Spleen (tissue), 11 donors: ENCODE results near the gene DGCR6L. TPM values are rescaled to one million over a fixed set of nuclear protein-coding genes. Genes with fewer than 3 reads are reported as not detected.
"Not testable (repeated sequence)": the region's sequence is repeated elsewhere in the genome, so short reads cannot be mapped to it uniquely, and the experiment has no call there.

Experiments used
- DNase-seq: peaks from one replicate; pipeline ENCODE4 v3.0.0-alpha.2; 2020
- H3K27ac ChIP-seq, 8 donors: fragments of 200-600 bp; sonication (generic) in 7 of 8; 1 replicate in 4 of 8; 2 replicates in 4 of 8; pipeline versions ENCODE4 v1.5.0 to v1.8.0; 2016 to 2021; ENCODE audit warnings: inconsistent platforms in 4 of 8, mild to moderate bottlenecking in 4 of 8, moderate library complexity in 1 of 8
- H3K27me3 ChIP-seq, 7 donors: fragments of 200-600 bp; sonication (generic) in 6 of 7; replicated peaks in 1 of 7; 1 replicate in 4 of 7; 2 replicates in 3 of 7; pipeline versions ENCODE4 v1.5.0 to v1.8.0; 2016 to 2021; ENCODE audit warnings: inconsistent platforms in 3 of 7, mild to moderate bottlenecking in 1 of 7
- H3K36me3 ChIP-seq, 6 donors: fragments of 200-600 bp; sonication (generic) in 5 of 6; 1 replicate in 4 of 6; 2 replicates in 2 of 6; pipeline versions ENCODE4 v1.5.0 to v1.8.0; 2016 to 2021; ENCODE audit warnings: inconsistent platforms in 2 of 6
- H3K4me1 ChIP-seq, 6 donors: fragments of 200-600 bp; sonication (generic) in 5 of 6; 1 replicate in 3 of 6; 2 replicates in 3 of 6; pipeline versions ENCODE4 v1.5.0 to v1.8.0; 2016 to 2021; ENCODE audit warnings: inconsistent platforms in 3 of 6
- H3K4me3 ChIP-seq, 8 donors: fragments of 200-600 bp; sonication (generic) in 7 of 8; 1 replicate in 4 of 8; 2 replicates in 4 of 8; pipeline versions ENCODE4 v1.5.0 to v1.8.0; 2016 to 2021; ENCODE audit warnings: inconsistent platforms in 4 of 8, mild to moderate bottlenecking in 4 of 8, moderate library complexity in 2 of 8
- H3K9me3 ChIP-seq, 8 donors: fragments of 200-600 bp; sonication (generic) in 7 of 8; 1 replicate in 4 of 8; 2 replicates in 4 of 8; pipeline versions ENCODE4 v1.5.0 to v1.8.0; 2016 to 2021; ENCODE audit warnings: inconsistent platforms in 4 of 8
- CTCF ChIP-seq, 11 experiments: fragments of 200-600 bp in 7 of 11; fragments of 450-650 bp in 4 of 11; sonication (generic) in 4 of 11; IDR thresholded peaks in 8 of 11; conservative IDR thresholded peaks in 3 of 11; 1 replicate in 7 of 11; 2 replicates in 4 of 11; pipeline versions ENCODE4 v1.4.0 to v1.8.0; 2016 to 2021; ENCODE audit warnings: antibody characterized with exemption in 11 of 11, inconsistent platforms in 4 of 11, mild to moderate bottlenecking in 1 of 11
- POLR2A ChIP-seq, 3 donors: fragments of 450-650 bp; IDR thresholded peaks; one replicate each; pipeline ENCODE4 v1.5.1; 2017; ENCODE audit warnings: antibody characterized with exemption in 3 of 3, mild to moderate bottlenecking in 1 of 3
- POLR2AphosphoS5 ChIP-seq, 3 donors: sonication (generic); formaldehyde crosslinking; IDR thresholded peaks; one replicate each; pipeline ENCODE4 v1.5.1; 2017; ENCODE audit warnings: antibody characterized with exemption in 3 of 3
- WGBS, 5 donors: extraction: QIAGEN DNeasy Blood & Tissue Kit in 3 of 5; methylation state at CpG; one replicate each; pipeline versions ENCODE4 v1.1.5 to v1.1.7; 2013 to 2018; 5-methylcytosine and 5-hydroxymethylcytosine counted together
- intact Hi-C: fragments of 100-400 bp; cut with DNase I; formaldehyde crosslinking; loops from one replicate; pipeline ENCODE4 v1.15.0; 2023; ENCODE audit warnings: low total_unique reads
- polyA plus RNA-seq, 3 donors: library from polyadenylated mRNA; stranded (reverse); fragments of 200-250 nt; gene quantifications; one replicate each; pipeline ENCODE4 v1.2.1, GENCODE V29; 2013
- total RNA-seq, 7 donors: library from RNA; depleted of rRNA in 3 of 7; stranded (reverse); fragments of >200 nt in 3 of 7; fragmentation: NEBNext Ultra II Directional in 4 of 7; extraction: Animal tissue kit (Norgen Biotek cat#: 25700) in 4 of 7; gene quantifications; one replicate each; pipeline versions ENCODE4 v1.1.0 to v1.2.1, GENCODE V29; 2016 to 2021
- donor health status: healthy with polysubstance abuse.
- donor health status: DM: no; HTN: no; CAD: no; lungs with moderate emphysema.
- donor health status: DM: no; HTN: no; CAD: no.
- donor health status: Bipolar disorder and iron deficiency.
- donor health status: healthy.
- donor health status: DM: no; HTN: no; CAD: no.
- donor health status: DM: yes; HTN: yes; CAD: no.

DGCR6L gene
- total and polyA plus RNA-seq, 10 donors, result 25.6 to 70.0 (median 34.9) TPM

- DNase-seq, result peak; percentile 56
Observed at GRCh38 chr22:20319041-20319744, 667 bp downstream of the DGCR6L start.

GRCh38 chr22:20318043-20318688 lies 1.7 kb downstream of the DGCR6L start:
- H3K27me3 ChIP-seq, H3K9me3 ChIP-seq, intact Hi-C loops, DNase-seq, H3K27ac ChIP-seq: not testable (repeated sequence)
- Histone ChIP-seq H3K4me1 (peaks cover 11 to 57% (median 41%) of the 10 kb centered on the region in 6 donors), H3K36me3 (peaks cover 0 to 21% (median 0%) of the 10 kb centered on the region in 6 donors), H3K4me3 (peak overlapping the region in 2 of 8 donors; percentile 87 to 98)
- WGBS, 5 donors, result 53 to 70% (median 64%) methylated on average over 6 of the region's 6 CpGs

More at GRCh38 chr22:20319041-20319744, 667 bp downstream of the DGCR6L start:
- H3K9me3 ChIP-seq, result no peaks in the 10 kb centered on the region
- H3K36me3 ChIP-seq, result peaks cover 0 to 16% (median 0%) of the 10 kb centered on the region in 6 donors
- no peak for TF ChIP-seq CTCF (IDR thresholded peaks at IDR 0.05 in 8 of 11, conservative IDR thresholded peaks at IDR 0.05 in 3 of 11)
- peak overlapping the region; percentile 84 to 98 (median 92) for H3K4me3 ChIP-seq
- intact Hi-C loops, result no loop called here
- no peaks in the 10 kb centered on the region for H3K27me3 ChIP-seq
- H3K27ac ChIP-seq, result peak overlapping the region; percentile 75 to 93 (median 82)
- peaks cover 11 to 60% (median 41%) of the 10 kb centered on the region in 6 donors for H3K4me1 ChIP-seq
- WGBS, 5 donors, result 6 to 15% (median 8%) methylated on average over 16 to 32 of the region's 32 CpGs

GRCh38 chr22:20317402-20318042 lies 2.3 kb downstream of the DGCR6L start:
- H3K27me3 ChIP-seq, H3K9me3 ChIP-seq, H3K4me3 ChIP-seq, intact Hi-C loops, H3K27ac ChIP-seq: not testable (repeated sequence)
- DNase-seq, result peak; percentile 34
- 54 to 66% (median 59%) methylated on average over 7 to 8 of the region's 8 CpGs for WGBS, 5 donors
- peak in 9 of 11 experiments; percentile 19 to 68 (median 53) for TF ChIP-seq CTCF (IDR thresholded peaks at IDR 0.05 in 8 of 11, conservative IDR thresholded peaks at IDR 0.05 in 3 of 11)
- Histone ChIP-seq H3K4me1 (peaks cover 11 to 54% (median 41%) of the 10 kb centered on the region in 6 donors), H3K36me3 (peaks cover 0 to 26% (median 0%) of the 10 kb centered on the region in 6 donors)

GRCh38 chr22:20316844-20317401 lies 2.9 kb downstream of the DGCR6L start:
- Histone ChIP-seq H3K27me3 (no peaks in the 10 kb centered on the region), H3K27ac (no peak overlapping the region), H3K36me3 (peaks cover 0 to 28% (median 0%) of the 10 kb centered on the region in 6 donors), H3K9me3 (no peaks in the 10 kb centered on the region), H3K4me1 (peaks cover 11 to 52% (median 41%) of the 10 kb centered on the region in 6 donors), H3K4me3 (no peak overlapping the region)
- DNase-seq, result peak; percentile 65
- 93 to 99% (median 94%) methylated on average over 7 to 8 of the region's 8 CpGs for WGBS, 5 donors
- TF ChIP-seq POLR2AphosphoS5 (IDR thresholded peaks at IDR 0.05) (no peak), CTCF (IDR thresholded peaks at IDR 0.05 in 8 of 11, conservative IDR thresholded peaks at IDR 0.05 in 3 of 11) (no peak), POLR2A (IDR thresholded peaks at IDR 0.05) (no peak)
- intact Hi-C loops, result no loop called here
